K562 (cell line): ENCODE data around the gene C19orf18. TPM values are rescaled to one million over a fixed set of nuclear protein-coding genes. Genes with fewer than 3 reads are reported as not detected.

Experiments used
- CREM ChIP-seq: IDR thresholded peaks from 2 replicates; pipeline ENCODE4 v1.6.1; 2014; ENCODE audit warnings: antibody characterized with exemption, low read depth
- MCM5 ChIP-seq: fragments of 450-650 bp; IDR thresholded peaks from 2 replicates; pipeline ENCODE4 v1.6.1; 2016; ENCODE audit warnings: low read depth
- PHB ChIP-seq: fragments of 250-450 bp; sonication (Bioruptor Pico); IDR thresholded peaks from 2 replicates; pipeline ENCODE4 v1.5.0; 2021
- RBM25 ChIP-seq: fragments of 200-400 bp; formaldehyde crosslinking; IDR thresholded peaks from 2 replicates; pipeline ENCODE4 v1.6.1; 2018; ENCODE audit warnings: low read length, low read depth, moderate library complexity; ENCODE audit not compliant: severe bottlenecking
- RFX7 ChIP-seq: fragments of 250-450 bp; sonication (Bioruptor Pico); IDR thresholded peaks from 2 replicates; pipeline ENCODE4 v1.5.1; 2021; ENCODE audit warnings: mild to moderate bottlenecking
- SP2 ChIP-seq: IDR thresholded peaks from 2 replicates; pipeline ENCODE4 v1.6.1; 2011; ENCODE audit warnings: mild to moderate bottlenecking, low read depth, low read length, moderate library complexity; ENCODE audit not compliant: poor library complexity, severe bottlenecking; ENCODE audit errors: extremely low read depth
- SPI1 ChIP-seq: IDR thresholded peaks from 2 replicates; pipeline ENCODE4 v1.6.1; 2011; ENCODE audit warnings: low read depth, low read length, control low read depth, borderline replicate concordance
- SRSF3 ChIP-seq: fragments of 200-400 bp; formaldehyde crosslinking; IDR thresholded peaks from 2 replicates; pipeline ENCODE4 v1.6.1; 2016; ENCODE audit warnings: mild to moderate bottlenecking, low read length, moderate library complexity; ENCODE audit not compliant: insufficient read depth
- THRAP3 ChIP-seq: fragments of 450-650 bp; IDR thresholded peaks from 2 replicates; pipeline ENCODE4 v1.6.1; 2016; ENCODE audit warnings: mild to moderate bottlenecking, inconsistent platforms, borderline replicate concordance
- ZFP1 ChIP-seq: fragments of 450-650 bp; formaldehyde crosslinking; IDR thresholded peaks from 2 replicates; pipeline ENCODE4 v1.4.0; 2020; ENCODE audit warnings: mild to moderate bottlenecking, mixed read lengths
- ZNF143 ChIP-seq: sonication (generic); formaldehyde crosslinking; IDR thresholded peaks from 2 replicates; pipeline ENCODE4 v1.9.0; 2022; ENCODE audit warnings: mild to moderate bottlenecking, missing genetic modification reagents
- ZNF175 ChIP-seq: fragments of 200-800 bp; sonication (Bioruptor generic); IDR thresholded peaks from 2 replicates; pipeline ENCODE4 v1.6.1; 2016; ENCODE audit warnings: low read depth, mild to moderate bottlenecking, missing genetic modification characterization, missing compliant biosample characterization
- ZNF197 ChIP-seq: fragments of 200-800 bp; sonication (Bioruptor generic); IDR thresholded peaks from 2 replicates; pipeline ENCODE4 v1.6.1; 2016; ENCODE audit warnings: low read depth, missing genetic modification characterization, missing compliant biosample characterization
- ZNF79 ChIP-seq: fragments of 250-450 bp; sonication (Bioruptor Pico); IDR thresholded peaks from 2 replicates; pipeline ENCODE4 v1.4.0; 2020; ENCODE audit warnings: low read depth, mild to moderate bottlenecking, moderate library complexity
- polyA plus RNA-seq, 8 experiments: library from polyadenylated mRNA; depleted of rRNA in 4 of 8; stranded (reverse) in 5 of 8; unstranded in 3 of 8; fragments of >200 nt; fragmentation: Nextera tagmentation in 2 of 8; fragmentation: Illumina TruSeq in 1 of 8; extraction: Ambion mirVana in 2 of 8; extraction: Trizol in 1 of 8; gene quantifications; 2 replicates each; pipeline versions ENCODE4 v1.2.1 to v1.2.3, GENCODE V29; 2011 to 2014; ENCODE audit warnings: inconsistent platforms in 1 of 8, missing spikeins in 1 of 8
- total RNA-seq, 7 experiments: library from RNA; depleted of rRNA in 6 of 7; stranded (reverse); fragments of >200 nt in 6 of 7; fragmentation: Illumina TruSeq in 2 of 7; extraction: Trizol in 2 of 7; gene quantifications; 2 replicates each; pipeline versions ENCODE4 v1.2.1 to v1.2.3, GENCODE V29; 2011 to 2021; ENCODE audit warnings: low replicate concordance in 1 of 7
- TF ChIP-seq, protein P1 (sequence below): fragments of 450-650 bp; conservative IDR thresholded peaks from 2 replicates; pipeline ENCODE4 v1.6.1; 2016; ENCODE audit warnings: missing genetic modification characterization, low read depth, mild to moderate bottlenecking, control low read depth, missing compliant biosample characterization
- TF ChIP-seq, protein P2 (sequence below), 2 experiments: fragments of 450-650 bp; IDR thresholded peaks; 2 replicates each; pipeline ENCODE4 v1.6.1; 2018; ENCODE audit warnings: mild to moderate bottlenecking in 2 of 2, low read depth in 1 of 2; ENCODE audit not compliant: partially characterized antibody in 2 of 2
- TF ChIP-seq, protein P3 (sequence below): fragments of 250-450 bp; sonication (Bioruptor Pico); IDR thresholded peaks from 2 replicates; pipeline ENCODE4 v1.4.0; 2020; ENCODE audit warnings: mild to moderate bottlenecking

Gene C19orf18
- total and polyA plus RNA-seq, 9 of the 15 experiments (the other 6 are each of a cell fraction or from before 2014, with no cell fraction given) = not detected

DNA sequence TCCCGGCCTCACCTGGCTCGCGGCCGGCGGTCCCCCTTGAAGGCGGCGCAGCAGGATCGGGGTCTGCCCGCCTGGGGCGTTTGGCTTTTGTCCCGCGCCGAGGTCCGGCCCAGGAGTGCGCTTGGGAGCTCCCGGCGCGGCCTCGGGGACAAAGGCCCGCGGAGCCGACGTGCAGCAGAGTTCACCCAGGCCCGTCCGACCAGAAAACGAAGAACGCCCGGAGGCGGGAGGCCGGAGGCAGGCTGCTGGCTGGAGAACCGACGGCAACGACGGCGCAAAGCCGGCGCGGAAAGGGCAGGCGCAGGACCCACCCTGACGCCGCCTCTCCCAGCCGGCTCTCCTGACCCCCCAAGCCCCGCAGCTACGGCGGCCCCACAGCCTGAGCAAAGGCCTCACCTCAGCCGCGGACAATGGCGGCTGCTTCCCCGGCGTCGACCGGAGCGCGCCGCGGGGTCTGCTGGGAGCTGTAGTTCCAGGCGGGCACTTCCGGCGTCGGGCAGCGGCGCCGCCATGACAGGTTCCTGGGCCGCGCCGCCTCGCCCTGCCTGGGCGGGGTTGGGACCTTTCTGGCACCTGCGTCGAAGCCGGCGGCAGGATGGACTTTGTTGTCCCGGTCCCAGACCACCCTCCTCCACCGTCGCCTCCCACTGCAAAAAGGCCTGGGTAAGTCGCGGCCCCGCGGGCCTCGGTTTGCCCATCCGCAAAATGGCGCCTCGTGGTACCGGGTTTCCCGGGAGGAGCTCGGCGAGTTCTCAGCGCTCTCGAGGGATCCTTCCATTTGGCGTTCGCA lies 28.2 kb upstream of the C19orf18 start, which contains the start of gene ZNF606 (continued):
- TF ChIP-seq ZFP1 (CRISPR knock-in tag) (no peak), ZNF197 (CRISPR knock-in tag) (no peak), SPI1 (no peak), SP2 (no peak), RBM25 (peak; percentile 25), MCM5 (no peak), CREM (peak; percentile 51), RFX7 (CRISPR knock-in tag) (no peak), ZNF175 (CRISPR knock-in tag) (no peak), ZNF79 (CRISPR knock-in tag) (no peak), ZNF143 (CRISPR knock-in tag) (peak; percentile 60), SRSF3 (no peak), THRAP3 (no peak), PHB (CRISPR knock-in tag) (no peak)
- TF ChIP-seq, protein P1, sequence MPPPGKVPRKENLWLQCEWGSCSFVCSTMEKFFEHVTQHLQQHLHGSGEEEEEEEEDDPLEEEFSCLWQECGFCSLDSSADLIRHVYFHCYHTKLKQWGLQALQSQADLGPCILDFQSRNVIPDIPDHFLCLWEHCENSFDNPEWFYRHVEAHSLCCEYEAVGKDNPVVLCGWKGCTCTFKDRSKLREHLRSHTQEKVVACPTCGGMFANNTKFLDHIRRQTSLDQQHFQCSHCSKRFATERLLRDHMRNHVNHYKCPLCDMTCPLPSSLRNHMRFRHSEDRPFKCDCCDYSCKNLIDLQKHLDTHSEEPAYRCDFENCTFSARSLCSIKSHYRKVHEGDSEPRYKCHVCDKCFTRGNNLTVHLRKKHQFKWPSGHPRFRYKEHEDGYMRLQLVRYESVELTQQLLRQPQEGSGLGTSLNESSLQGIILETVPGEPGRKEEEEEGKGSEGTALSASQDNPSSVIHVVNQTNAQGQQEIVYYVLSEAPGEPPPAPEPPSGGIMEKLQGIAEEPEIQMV (tag) = no peak
- TF ChIP-seq, protein P2, sequence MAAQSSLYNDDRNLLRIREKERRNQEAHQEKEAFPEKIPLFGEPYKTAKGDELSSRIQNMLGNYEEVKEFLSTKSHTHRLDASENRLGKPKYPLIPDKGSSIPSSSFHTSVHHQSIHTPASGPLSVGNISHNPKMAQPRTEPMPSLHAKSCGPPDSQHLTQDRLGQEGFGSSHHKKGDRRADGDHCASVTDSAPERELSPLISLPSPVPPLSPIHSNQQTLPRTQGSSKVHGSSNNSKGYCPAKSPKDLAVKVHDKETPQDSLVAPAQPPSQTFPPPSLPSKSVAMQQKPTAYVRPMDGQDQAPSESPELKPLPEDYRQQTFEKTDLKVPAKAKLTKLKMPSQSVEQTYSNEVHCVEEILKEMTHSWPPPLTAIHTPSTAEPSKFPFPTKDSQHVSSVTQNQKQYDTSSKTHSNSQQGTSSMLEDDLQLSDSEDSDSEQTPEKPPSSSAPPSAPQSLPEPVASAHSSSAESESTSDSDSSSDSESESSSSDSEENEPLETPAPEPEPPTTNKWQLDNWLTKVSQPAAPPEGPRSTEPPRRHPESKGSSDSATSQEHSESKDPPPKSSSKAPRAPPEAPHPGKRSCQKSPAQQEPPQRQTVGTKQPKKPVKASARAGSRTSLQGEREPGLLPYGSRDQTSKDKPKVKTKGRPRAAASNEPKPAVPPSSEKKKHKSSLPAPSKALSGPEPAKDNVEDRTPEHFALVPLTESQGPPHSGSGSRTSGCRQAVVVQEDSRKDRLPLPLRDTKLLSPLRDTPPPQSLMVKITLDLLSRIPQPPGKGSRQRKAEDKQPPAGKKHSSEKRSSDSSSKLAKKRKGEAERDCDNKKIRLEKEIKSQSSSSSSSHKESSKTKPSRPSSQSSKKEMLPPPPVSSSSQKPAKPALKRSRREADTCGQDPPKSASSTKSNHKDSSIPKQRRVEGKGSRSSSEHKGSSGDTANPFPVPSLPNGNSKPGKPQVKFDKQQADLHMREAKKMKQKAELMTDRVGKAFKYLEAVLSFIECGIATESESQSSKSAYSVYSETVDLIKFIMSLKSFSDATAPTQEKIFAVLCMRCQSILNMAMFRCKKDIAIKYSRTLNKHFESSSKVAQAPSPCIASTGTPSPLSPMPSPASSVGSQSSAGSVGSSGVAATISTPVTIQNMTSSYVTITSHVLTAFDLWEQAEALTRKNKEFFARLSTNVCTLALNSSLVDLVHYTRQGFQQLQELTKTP (IDR thresholded peaks at IDR 0.05; ENCODE audit: low read depth in 1 of 2, partially characterized antibody in 2 of 2) = no peak
- TF ChIP-seq, protein P3, sequence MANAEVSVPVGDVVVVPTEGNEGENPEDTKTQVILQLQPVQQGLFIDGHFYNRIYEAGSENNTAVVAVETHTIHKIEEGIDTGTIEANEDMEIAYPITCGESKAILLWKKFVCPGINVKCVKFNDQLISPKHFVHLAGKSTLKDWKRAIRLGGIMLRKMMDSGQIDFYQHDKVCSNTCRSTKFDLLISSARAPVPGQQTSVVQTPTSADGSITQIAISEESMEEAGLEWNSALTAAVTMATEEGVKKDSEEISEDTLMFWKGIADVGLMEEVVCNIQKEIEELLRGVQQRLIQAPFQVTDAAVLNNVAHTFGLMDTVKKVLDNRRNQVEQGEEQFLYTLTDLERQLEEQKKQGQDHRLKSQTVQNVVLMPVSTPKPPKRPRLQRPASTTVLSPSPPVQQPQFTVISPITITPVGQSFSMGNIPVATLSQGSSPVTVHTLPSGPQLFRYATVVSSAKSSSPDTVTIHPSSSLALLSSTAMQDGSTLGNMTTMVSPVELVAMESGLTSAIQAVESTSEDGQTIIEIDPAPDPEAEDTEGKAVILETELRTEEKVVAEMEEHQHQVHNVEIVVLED (CRISPR knock-in tag) = peak; percentile 36; the same call in 1 of the 2 replicates
